OCI-LY1 (cell line): ENCODE data around the gene CD82.

Experiments used
- H2AFZ ChIP-seq: fragments of 200-600 bp; sonication (generic), shearing (Covaris generic); 2 replicates; pipeline ENCODE4 v1.6.0; 2014; ENCODE audit warnings: antibody characterized with exemption, mild to moderate bottlenecking, low read length
- H3F3A ChIP-seq: fragments of 200-600 bp; sonication (generic), shearing (Covaris generic); 2 replicates; pipeline ENCODE4 v1.6.0; 2014; ENCODE audit warnings: mild to moderate bottlenecking, antibody characterized with exemption, low read length, moderate library complexity; ENCODE audit not compliant: insufficient read depth
- H3K27ac ChIP-seq: fragments of 200-600 bp; sonication (generic); 2 replicates; pipeline ENCODE4 v1.5.1; 2014; ENCODE audit warnings: low read length, mixed run types, mild to moderate bottlenecking, low read depth; ENCODE audit not compliant: poor library complexity, severe bottlenecking
- H3K27me3 ChIP-seq: fragments of 200-600 bp; sonication (generic); 2 replicates; pipeline ENCODE4 v1.6.0; 2014; ENCODE audit warnings: antibody characterized with exemption, mild to moderate bottlenecking, low read length, moderate library complexity; ENCODE audit not compliant: insufficient read depth
- H3K36me3 ChIP-seq: fragments of 200-600 bp; sonication (generic); 2 replicates; pipeline ENCODE4 v1.6.1; 2014; ENCODE audit warnings: mild to moderate bottlenecking, antibody characterized with exemption, low read length, moderate library complexity, mixed read lengths; ENCODE audit not compliant: insufficient read depth
- H3K4me1 ChIP-seq: fragments of 200-600 bp; sonication (generic); 2 replicates; pipeline ENCODE4 v1.5.1; 2014; ENCODE audit warnings: mild to moderate bottlenecking, low read length, moderate library complexity; ENCODE audit not compliant: insufficient read depth, severe bottlenecking
- H3K4me2 ChIP-seq: fragments of 200-600 bp; sonication (generic), shearing (Covaris generic); 2 replicates; pipeline ENCODE4 v1.6.1; 2014; ENCODE audit warnings: low read length
- H3K4me3 ChIP-seq: fragments of 200-600 bp; sonication (generic); 2 replicates; pipeline ENCODE4 v1.5.1; 2014; ENCODE audit warnings: low read length, low read depth, mild to moderate bottlenecking, mixed read lengths; ENCODE audit not compliant: poor library complexity, severe bottlenecking
- H3K79me2 ChIP-seq: fragments of 200-600 bp; shearing (Covaris generic); 2 replicates; pipeline ENCODE4 v1.6.1; 2016; ENCODE audit warnings: mixed run types, low read length, mixed read lengths; ENCODE audit not compliant: insufficient read depth
- H3K9ac ChIP-seq: fragments of 200-600 bp; sonication (generic), shearing (Covaris generic); 2 replicates; pipeline ENCODE4 v1.6.1; 2014; ENCODE audit warnings: mild to moderate bottlenecking, low read length, mixed read lengths
- H3K9me2 ChIP-seq: fragments of 200-600 bp; sonication (generic), shearing (Covaris generic); 2 replicates; pipeline ENCODE4 v1.6.1; 2014; ENCODE audit warnings: low read depth, mild to moderate bottlenecking, low read length, mixed read lengths
- H3K9me3 ChIP-seq: fragments of 200-600 bp; shearing (Covaris generic); 2 replicates; pipeline ENCODE4 v1.6.1; 2014; ENCODE audit warnings: low read length, mixed read lengths
- H4K20me1 ChIP-seq: fragments of 200-600 bp; sonication (generic), shearing (Covaris generic); 2 replicates; pipeline ENCODE4 v1.6.0; 2016; ENCODE audit warnings: mild to moderate bottlenecking, low read length; ENCODE audit not compliant: insufficient read depth
- CTCF ChIP-seq: fragments of 200-600 bp; sonication (generic), shearing (Covaris generic); IDR thresholded peaks from 2 replicates; pipeline ENCODE4 v1.5.1; 2017; ENCODE audit warnings: mild to moderate bottlenecking, antibody characterized with exemption, low read length, moderate library complexity, mixed read lengths
- EZH2 ChIP-seq: fragments of 200-600 bp; sonication (generic), shearing (Covaris generic); IDR thresholded peaks from 2 replicates; pipeline ENCODE4 v1.8.0; 2017; ENCODE audit warnings: borderline replicate concordance, mixed run types, mild to moderate bottlenecking, antibody characterized with exemption, low read length, moderate library complexity, mixed read lengths

Gene CD82

GRCh38 chr11:44536788-44537516 lies 28.5 kb upstream of the CD82 start:
- H3K4me2 ChIP-seq: no peak overlapping the region

GRCh38 chr11:44537679-44538078 lies 27.8 kb upstream of the CD82 start:
- Histone ChIP-seq H3K9me3 (no peaks in the 10 kb centered on the region), H3K9ac (no peak overlapping the region), H3F3A (no peaks in the 10 kb centered on the region), H4K20me1 (no peaks in the 10 kb centered on the region), H3K4me3 (no peak overlapping the region), H3K4me1 (no peaks in the 10 kb centered on the region), H3K4me2 (no peak overlapping the region), H3K27ac (no peak overlapping the region), H3K9me2 (no peaks in the 10 kb centered on the region), H3K79me2 (no peaks in the 10 kb centered on the region), H3K36me3 (no peaks in the 10 kb centered on the region), H3K27me3 (peaks cover 6% of the 10 kb centered on the region; the same call in 1 of the 2 replicates), H2AFZ (no peak overlapping the region)
- no peak for TF ChIP-seq CTCF
- TF ChIP-seq EZH2: no peak

More at GRCh38 chr11:44536788-44537516, 28.5 kb upstream of the CD82 start:
- no peak for TF ChIP-seq CTCF
- peaks cover 6% of the 10 kb centered on the region; the same call in 1 of the 2 replicates for H3K27me3 ChIP-seq
- H3K4me1 ChIP-seq: no peaks in the 10 kb centered on the region
- no peak overlapping the region for H2AFZ ChIP-seq
- no peaks in the 10 kb centered on the region for H3K9me2 ChIP-seq
- H3K36me3 ChIP-seq: no peaks in the 10 kb centered on the region
- no peak overlapping the region for H3K4me3 ChIP-seq
- no peak overlapping the region for H3K9ac ChIP-seq
- no peak overlapping the region for H3K27ac ChIP-seq
- H3K79me2 ChIP-seq: no peaks in the 10 kb centered on the region
- H3F3A ChIP-seq: no peaks in the 10 kb centered on the region
- no peaks in the 10 kb centered on the region for H3K9me3 ChIP-seq
- no peaks in the 10 kb centered on the region for H4K20me1 ChIP-seq

- Histone ChIP-seq H3K27ac (no peak overlapping the region), H3K79me2 (no peaks in the 10 kb centered on the region), H3K36me3 (no peaks in the 10 kb centered on the region), H2AFZ (no peak overlapping the region), H3K9me3 (no peaks in the 10 kb centered on the region), H3F3A (no peaks in the 10 kb centered on the region), H3K9ac (no peak overlapping the region), H3K27me3 (peaks cover 6% of the 10 kb centered on the region; the same call in 1 of the 2 replicates), H3K9me2 (no peaks in the 10 kb centered on the region), H3K4me2 (no peak overlapping the region), H3K4me1 (no peaks in the 10 kb centered on the region), H3K4me3 (no peak overlapping the region), H4K20me1 (no peaks in the 10 kb centered on the region)
- TF ChIP-seq CTCF (peak; percentile 93), EZH2 (no peak)
These were observed 26.9 kb upstream of the CD82 start for GRCh38 chr11:44538375-44539054.
